ENCODE results near the gene HOXB6.

The HOXB6 gene

GRCh38 chr17:48594538-48595277, 10.1 kb downstream of the HOXB6 start:
- no peak for DNase-seq (ENCODE audit: low read depth, low spot score)

DNA sequence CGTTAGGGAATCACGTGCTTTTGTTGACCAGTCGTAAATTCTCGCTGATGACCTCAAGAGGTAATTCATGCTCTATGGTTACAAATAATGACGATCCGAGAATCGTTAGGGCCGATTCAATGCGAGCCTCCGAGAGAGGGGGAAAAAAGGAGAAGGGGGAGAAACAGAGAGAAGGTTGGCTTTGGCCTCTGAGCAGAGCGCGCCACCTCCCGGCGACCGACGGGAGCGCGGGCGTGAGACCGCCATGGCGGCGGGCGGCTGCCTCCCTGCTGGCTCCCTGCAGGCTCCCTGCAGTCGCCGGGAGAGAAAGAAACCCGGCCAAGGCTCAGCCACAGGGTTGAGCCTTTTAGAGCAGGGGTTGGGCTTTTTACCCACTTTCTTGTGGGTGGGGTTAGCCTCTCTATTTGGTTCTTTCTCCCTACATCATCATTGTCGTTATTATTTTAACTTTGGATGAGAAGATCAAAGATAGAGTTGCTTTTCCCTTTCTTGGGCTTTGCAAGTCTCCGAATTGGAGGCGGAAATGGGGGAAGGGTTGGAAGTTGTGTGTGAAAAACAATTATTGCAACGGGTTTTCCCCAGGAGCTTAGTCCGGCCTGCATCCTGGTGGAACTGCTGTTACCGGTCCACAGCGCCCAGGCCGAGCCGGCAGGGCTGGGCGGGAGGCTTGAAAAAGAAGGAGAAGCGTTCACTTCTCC, 10.8 kb downstream of the HOXB6 start:
- peak; percentile 58 for DNase-seq (ENCODE audit: low read depth, low spot score)

DNA sequence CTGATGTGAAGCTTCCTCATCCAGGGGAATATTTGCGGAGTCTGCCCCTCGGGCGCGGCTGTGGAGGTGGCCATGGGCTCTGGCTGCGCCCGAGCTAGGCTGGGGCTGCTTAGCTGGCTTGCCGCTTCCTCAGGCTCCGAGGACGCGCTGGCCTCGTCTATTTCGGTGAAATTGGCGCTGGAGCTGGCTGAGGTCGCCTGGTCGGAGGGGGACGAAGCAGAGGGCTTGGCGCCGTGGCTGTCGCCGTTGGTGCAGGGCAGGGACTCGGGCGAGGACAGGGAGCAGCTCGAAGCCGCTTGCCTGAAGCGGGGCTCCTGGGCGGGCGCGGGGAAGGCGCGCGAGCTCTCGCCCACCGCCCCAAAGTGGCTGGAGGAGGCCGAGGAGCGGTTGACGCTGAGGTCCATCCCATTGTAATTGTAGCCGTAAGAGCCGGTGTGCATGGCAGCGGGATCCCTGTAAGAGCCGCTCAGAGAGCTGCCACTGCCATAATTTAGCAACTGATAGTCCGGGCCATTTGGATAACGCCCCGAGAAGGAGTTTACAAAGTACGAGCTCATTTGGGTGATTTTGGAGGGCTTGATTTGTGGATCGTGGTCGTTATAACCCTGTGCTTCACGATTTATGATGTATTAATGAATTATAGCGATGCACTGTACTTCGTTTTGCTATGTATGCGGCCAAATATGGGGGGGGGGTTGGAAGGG, 11.5 kb downstream of the HOXB6 start, which contains the start of gene HOXB5:
Gene HOXB5 (minus strand): TSS at position 654 of the 704 bp plus-strand sequence. CDS start 97 bp downstream, at position 557.
- no peak for DNase-seq (ENCODE audit: low read depth, low spot score)

- no peak for DNase-seq (ENCODE audit: low read depth, low spot score)
Observed at GRCh38 chr17:48592577-48592976, 12.2 kb downstream of the HOXB6 start.

GRCh38 chr17:48592057-48592514, 12.7 kb downstream of the HOXB6 start:
- DNase-seq (ENCODE audit: low read depth, low spot score): no peak

- no peak for DNase-seq (ENCODE audit: low read depth, low spot score)
Observed at GRCh38 chr17:48591255-48592056, 13.3 kb downstream of the HOXB6 start.

- DNase-seq (ENCODE audit: low read depth, low spot score): no peak
Observed at GRCh38 chr17:48590607-48591161, 14.1 kb downstream of the HOXB6 start.

GRCh38 chr17:48589831-48590606, 14.8 kb downstream of the HOXB6 start, which contains the start of gene HOXB3:
HOXB3 (minus strand) TSS chr17:48590241; CDS start chr17:48552474, 37,767 bp downstream.
- no peak for DNase-seq (ENCODE audit: low read depth, low spot score)

GRCh38 chr17:48589060-48589830, 15.5 kb downstream of the HOXB6 start:
- DNase-seq (ENCODE audit: low read depth, low spot score): no peak

- no peak for DNase-seq (ENCODE audit: low read depth, low spot score)
Observed at GRCh38 chr17:48588528-48588927, 16.3 kb downstream of the HOXB6 start.

GRCh38 chr17:48588074-48588415, 16.7 kb downstream of the HOXB6 start:
- no peak for DNase-seq (ENCODE audit: low read depth, low spot score)

DNA sequence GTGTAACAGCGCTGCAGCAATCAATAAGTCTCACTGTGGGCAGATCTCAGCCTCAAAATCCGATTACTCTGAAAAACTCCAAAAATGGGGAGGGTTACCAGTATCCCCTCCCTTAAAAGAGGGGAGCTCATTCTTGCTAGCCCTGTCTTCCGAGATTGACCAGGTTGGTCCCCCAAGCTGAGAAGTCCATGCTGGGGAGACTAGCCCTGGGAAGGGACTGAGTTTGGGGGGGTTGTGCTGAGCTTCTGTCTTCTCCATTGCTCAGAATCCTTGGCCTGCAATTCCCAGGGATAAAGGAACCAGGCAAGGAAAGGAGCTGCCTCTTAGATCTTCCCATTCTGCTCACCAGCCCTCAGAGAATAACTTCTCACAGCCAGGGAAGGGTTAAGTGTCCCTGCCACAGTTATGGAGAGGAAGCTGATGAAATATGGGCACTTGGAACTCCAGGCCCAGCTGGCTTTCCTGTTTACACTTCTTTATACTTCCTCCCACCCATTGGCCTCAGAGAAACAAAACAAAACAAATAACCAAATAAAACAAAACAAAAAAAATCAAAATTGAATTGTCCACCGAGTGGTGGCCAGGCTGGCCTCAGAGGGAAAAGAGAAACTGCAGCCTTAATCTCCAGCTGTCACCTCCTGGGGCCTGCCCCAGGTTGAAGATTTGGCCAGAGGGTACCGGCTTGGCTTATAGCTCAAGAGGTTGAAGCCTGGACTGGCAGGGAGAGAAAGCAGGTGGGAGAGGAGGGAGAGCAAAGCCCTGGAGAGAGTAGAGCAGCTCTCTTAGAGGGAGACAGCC, 17.3 kb downstream of the HOXB6 start:
- DNase-seq (ENCODE audit: low read depth, low spot score): no peak

DNA sequence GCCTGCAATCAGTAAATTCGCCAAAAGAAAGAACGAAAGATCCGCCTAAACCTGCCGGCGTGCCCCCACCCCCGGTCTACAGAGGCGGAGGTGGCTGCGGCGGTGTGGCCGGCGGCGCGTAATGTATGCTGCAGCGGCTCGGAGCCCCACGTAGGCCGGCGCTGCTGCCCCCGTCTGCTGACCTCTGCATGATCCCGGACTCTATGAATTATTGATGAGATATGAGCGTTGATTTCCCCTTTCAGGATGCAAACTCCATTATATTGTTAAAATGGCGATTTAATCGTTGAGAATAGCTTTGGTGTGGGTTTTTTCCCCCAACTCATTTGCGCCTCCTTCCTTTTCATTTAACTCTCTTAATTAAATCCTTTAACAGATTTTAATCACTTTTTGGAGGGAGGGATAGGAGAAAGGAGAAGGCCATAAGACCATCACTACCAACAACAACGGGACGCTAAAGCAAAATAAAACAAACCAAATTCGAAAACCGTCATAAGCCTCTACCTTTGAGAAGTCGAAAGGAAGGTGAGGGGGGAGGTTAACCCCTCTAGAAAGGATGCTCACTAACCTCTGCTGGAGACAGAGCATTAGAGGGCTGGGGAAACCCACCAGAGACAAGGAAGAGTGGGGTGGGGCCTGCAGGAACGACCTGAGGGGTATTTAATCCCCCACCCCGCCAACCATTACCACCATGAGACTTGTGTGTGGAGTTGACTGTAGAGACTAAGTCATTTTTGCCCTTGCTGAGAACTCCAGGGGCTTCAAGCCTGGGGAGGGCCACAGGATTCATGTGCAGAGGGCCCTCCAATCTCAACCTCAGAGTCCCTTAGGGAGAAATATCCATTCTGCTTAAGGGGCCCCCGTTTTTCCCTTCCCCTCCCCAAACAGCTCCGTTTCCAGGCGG, 18.2 kb downstream of the HOXB6 start:
- DNase-seq (ENCODE audit: low read depth, low spot score): no peak

GRCh38 chr17:48584223-48584741, 20.5 kb downstream of the HOXB6 start:
- DNase-seq (ENCODE audit: low read depth, low spot score): no peak

DNA sequence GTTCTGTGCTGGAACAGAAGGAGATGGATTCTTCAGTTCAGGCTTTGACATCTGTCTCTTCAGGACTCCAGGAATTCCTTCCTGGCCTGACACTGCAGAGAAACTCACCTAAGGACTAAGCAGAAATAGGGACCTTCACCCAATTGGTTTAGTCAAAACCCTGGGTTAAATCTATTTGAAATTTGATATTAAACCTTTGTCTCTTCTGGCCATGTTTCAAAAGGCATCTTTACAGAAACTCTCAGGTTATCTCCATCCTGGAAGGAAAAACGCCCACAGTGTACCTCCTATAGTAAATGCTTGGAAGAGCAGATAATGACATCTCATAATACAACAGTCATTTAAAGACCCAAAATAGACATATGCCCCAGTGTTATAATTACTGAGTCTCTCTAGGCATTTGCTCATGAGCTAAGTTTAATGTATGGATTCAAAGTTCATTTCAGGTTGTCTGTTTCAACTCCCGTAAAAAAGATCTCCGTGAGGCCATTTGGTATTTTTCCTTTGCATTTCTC, 21.0 kb downstream of the HOXB6 start:
- no peak for DNase-seq (ENCODE audit: low read depth, low spot score)

GRCh38 chr17:48582750-48583069, 22.1 kb downstream of the HOXB6 start:
- DNase-seq (ENCODE audit: low read depth, low spot score): no peak

DNA sequence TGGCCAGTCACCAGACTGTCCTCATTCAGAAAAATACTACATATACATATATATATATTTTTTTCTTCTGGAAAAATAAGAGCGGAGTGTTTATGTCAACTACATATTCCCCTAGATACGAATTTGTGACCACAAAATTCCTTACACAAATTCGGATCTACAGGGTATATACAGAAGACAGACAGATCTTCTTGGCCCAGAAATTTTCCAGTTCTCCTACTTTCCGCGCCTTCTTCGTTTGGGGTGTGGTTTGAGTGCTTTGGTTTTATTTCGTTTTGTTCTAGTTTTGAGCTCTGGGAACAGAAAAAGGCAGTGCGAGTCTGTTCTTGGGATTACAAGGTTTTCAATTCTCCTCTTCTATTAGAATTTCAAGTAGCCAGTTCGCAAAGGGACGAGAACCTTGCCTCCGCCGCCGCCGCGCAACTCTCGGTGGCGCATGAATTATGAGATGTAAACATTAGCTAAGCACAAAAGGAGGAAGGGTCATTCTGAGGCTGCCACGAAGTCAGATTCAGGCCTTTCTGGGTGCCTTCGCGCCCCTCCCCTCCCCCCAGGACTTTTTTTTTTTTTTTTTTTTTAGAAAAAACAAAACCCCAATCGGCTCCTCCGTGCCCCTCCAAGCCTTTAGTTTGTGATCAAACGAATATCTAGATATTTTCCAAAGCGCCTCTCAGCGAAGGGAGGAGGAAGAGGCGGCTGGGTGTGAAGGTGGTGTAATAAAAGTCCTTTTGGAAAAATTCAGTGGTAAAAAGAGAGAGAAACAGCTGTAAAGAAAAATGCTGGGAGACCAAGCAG, 24.8 kb downstream of the HOXB6 start:
- no peak for DNase-seq (ENCODE audit: low read depth, low spot score)
